Stomach (tissue), 9 donors: ENCODE results near the gene PKD1L1. TPM values are rescaled to one million over a fixed set of nuclear protein-coding genes. Genes with fewer than 3 reads are reported as not detected.

Source experiments
- DNase-seq, 2 donors: peaks; one replicate each; pipeline versions ENCODE4 v3.0.0 to v3.0.0-alpha.2; 2013 to 2019
- H3K27ac ChIP-seq, 5 donors: fragments of 200-600 bp in 4 of 5; sonication (generic) in 4 of 5; one replicate each; pipeline ENCODE4 v1.5.1; 2013 to 2019; ENCODE audit warnings: mild to moderate bottlenecking in 1 of 5, moderate library complexity in 1 of 5
- H3K27me3 ChIP-seq, 3 donors: fragments of 200-600 bp; sonication (generic); one replicate each; pipeline ENCODE4 v1.5.1; 2017 to 2019; ENCODE audit warnings: mixed run types in 1 of 3
- H3K36me3 ChIP-seq, 4 donors: fragments of 200-600 bp; sonication (generic); 1 replicate in 3 of 4; 2 replicates in 1 of 4; pipeline ENCODE4 v1.5.1; 2016 to 2019
- H3K4me1 ChIP-seq, 4 donors: fragments of 200-600 bp; sonication (generic); one replicate each; pipeline ENCODE4 v1.5.1; 2016 to 2019
- H3K4me3 ChIP-seq, 4 donors: fragments of 200-600 bp; sonication (generic) in 3 of 4; one replicate each; pipeline ENCODE4 v1.5.1; 2016 to 2019; ENCODE audit warnings: mild to moderate bottlenecking in 1 of 4
- H3K9me3 ChIP-seq, 4 donors: fragments of 200-600 bp; sonication (generic); one replicate each; pipeline ENCODE4 v1.5.1; 2016 to 2019
- EP300 ChIP-seq: sonication (generic); formaldehyde crosslinking; IDR thresholded peaks from one replicate; pipeline ENCODE4 v1.6.1; 2017; ENCODE audit warnings: antibody characterized with exemption
- POLR2A ChIP-seq, 4 donors: fragments of 450-650 bp; IDR thresholded peaks; one replicate each; pipeline ENCODE4 v1.6.1; 2016; ENCODE audit warnings: antibody characterized with exemption in 4 of 4, control low read depth in 2 of 4, mild to moderate bottlenecking in 1 of 4, moderate library complexity in 1 of 4
- POLR2AphosphoS5 ChIP-seq, 3 donors: sonication (generic); formaldehyde crosslinking; IDR thresholded peaks; one replicate each; pipeline ENCODE4 v1.6.1; 2016; ENCODE audit warnings: antibody characterized with exemption in 3 of 3
- WGBS, 5 donors: extraction: QIAGEN DNeasy Blood & Tissue Kit in 3 of 5; methylation state at CpG; one replicate each; pipeline versions ENCODE4 v1.1.5 to v1.1.7; 2013 to 2018; 5-methylcytosine and 5-hydroxymethylcytosine counted together
- intact Hi-C: fragments of 100-400 bp; cut with DNase I; formaldehyde crosslinking; loops from one replicate; pipeline ENCODE4 v1.15.1; 2023; ENCODE audit warnings: low total_unique reads
- polyA plus RNA-seq, 3 donors: library from polyadenylated mRNA; stranded (reverse); fragments of 200-250 nt; gene quantifications; one replicate each; pipeline ENCODE4 v1.2.3, GENCODE V29; 2013
- total RNA-seq, 5 donors: library from RNA; depleted of rRNA; stranded (reverse); fragments of >200 nt; gene quantifications; one replicate each; pipeline versions ENCODE4 v1.1.0 to v1.2.3, GENCODE V29; 2014 to 2016
- TF ChIP-seq, protein P1 (sequence below), 7 experiments: fragments of 450-650 bp in 4 of 7; fragments of 200-600 bp in 3 of 7; sonication (generic) in 3 of 7; IDR thresholded peaks; one replicate each; pipeline ENCODE4 v1.5.1; 2016 to 2019; ENCODE audit warnings: antibody characterized with exemption in 7 of 7, control low read depth in 2 of 7, mild to moderate bottlenecking in 1 of 7
- donor health status: healthy with polysubstance abuse.
- donor health status: Bipolar disorder and iron deficiency.
- donor health status: healthy.

PKD1L1 gene
- total and polyA plus RNA-seq, 8 donors: under 0.01 to 1.2 (median 0.10) TPM; not detected in 2

DNA sequence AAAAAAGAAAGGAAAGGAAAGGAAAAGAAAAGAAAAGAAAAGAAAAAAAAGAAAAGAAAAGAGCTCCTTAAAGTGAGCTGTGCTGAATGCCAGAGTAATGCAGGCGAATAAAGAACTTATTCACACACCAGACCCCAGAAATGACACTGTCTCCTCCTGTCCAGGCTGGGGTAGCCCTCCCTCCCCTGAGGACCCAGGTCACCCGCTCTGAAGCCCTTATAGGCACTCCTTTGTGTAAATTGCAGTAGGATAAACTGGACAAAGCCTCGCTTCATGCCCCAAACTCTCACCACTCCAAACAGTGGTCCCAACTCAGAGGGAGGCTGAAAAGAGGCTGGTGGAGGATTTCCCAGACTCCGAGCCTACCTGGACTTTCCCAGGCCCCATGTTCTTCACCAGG, 46.3 kb downstream of the PKD1L1 start:
- Histone ChIP-seq H3K27me3 (no peaks in the 10 kb centered on the region), H3K36me3 (no peaks in the 10 kb centered on the region), H3K27ac (no peak overlapping the region), H3K4me1 (peaks cover 0 to 7% (median 0%) of the 10 kb centered on the region in 4 donors), H3K4me3 (no peak overlapping the region), H3K9me3 (no peaks in the 10 kb centered on the region)
- DNase-seq: no peak
- intact Hi-C loops: no loop called here
- TF ChIP-seq EP300: no peak
- TF ChIP-seq POLR2A (IDR thresholded peaks at IDR 0.05): no peak
- TF ChIP-seq, protein P1, sequence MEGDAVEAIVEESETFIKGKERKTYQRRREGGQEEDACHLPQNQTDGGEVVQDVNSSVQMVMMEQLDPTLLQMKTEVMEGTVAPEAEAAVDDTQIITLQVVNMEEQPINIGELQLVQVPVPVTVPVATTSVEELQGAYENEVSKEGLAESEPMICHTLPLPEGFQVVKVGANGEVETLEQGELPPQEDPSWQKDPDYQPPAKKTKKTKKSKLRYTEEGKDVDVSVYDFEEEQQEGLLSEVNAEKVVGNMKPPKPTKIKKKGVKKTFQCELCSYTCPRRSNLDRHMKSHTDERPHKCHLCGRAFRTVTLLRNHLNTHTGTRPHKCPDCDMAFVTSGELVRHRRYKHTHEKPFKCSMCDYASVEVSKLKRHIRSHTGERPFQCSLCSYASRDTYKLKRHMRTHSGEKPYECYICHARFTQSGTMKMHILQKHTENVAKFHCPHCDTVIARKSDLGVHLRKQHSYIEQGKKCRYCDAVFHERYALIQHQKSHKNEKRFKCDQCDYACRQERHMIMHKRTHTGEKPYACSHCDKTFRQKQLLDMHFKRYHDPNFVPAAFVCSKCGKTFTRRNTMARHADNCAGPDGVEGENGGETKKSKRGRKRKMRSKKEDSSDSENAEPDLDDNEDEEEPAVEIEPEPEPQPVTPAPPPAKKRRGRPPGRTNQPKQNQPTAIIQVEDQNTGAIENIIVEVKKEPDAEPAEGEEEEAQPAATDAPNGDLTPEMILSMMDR (IDR thresholded peaks at IDR 0.05): no peak
- TF ChIP-seq POLR2AphosphoS5 (IDR thresholded peaks at IDR 0.05): no peak
- WGBS, 5 donors: 71 to 94% (median 92%) methylated on average over 4 of the region's 4 CpGs

DNA sequence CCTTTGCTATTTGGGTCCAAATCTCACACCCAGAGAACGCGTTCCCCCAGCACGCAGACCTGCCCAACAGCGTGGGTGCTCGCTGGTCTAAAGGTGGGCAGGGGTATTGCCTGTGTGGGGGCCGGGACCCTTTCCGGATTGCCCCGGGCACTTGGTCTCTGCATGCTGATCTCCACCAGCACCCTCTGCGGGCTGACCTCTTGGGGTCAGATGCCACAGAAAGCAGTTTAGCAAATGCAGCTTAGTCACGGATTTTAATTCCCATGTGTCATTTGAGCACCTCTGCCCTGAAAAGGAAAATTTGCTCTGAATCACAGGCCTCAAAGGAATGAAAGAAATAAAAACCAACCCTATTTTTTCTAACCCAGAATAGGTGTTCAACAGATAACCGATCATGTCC, 46.7 kb downstream of the PKD1L1 start:
- Histone ChIP-seq H3K36me3 (no peaks in the 10 kb centered on the region), H3K27ac (no peak overlapping the region), H3K9me3 (no peaks in the 10 kb centered on the region), H3K4me3 (no peak overlapping the region), H3K4me1 (peaks cover 0 to 2% (median 0%) of the 10 kb centered on the region in 4 donors), H3K27me3 (no peaks in the 10 kb centered on the region)
- DNase-seq: no peak
- 80 to 92% (median 85%) methylated on average over 9 to 11 of the region's 11 CpGs for WGBS, 5 donors
- intact Hi-C loops: no loop called here
- no peak for TF ChIP-seq EP300
- TF ChIP-seq POLR2AphosphoS5 (IDR thresholded peaks at IDR 0.05): no peak
- TF ChIP-seq POLR2A (IDR thresholded peaks at IDR 0.05): no peak
- TF ChIP-seq, protein P1 (IDR thresholded peaks at IDR 0.05): no peak

DNA sequence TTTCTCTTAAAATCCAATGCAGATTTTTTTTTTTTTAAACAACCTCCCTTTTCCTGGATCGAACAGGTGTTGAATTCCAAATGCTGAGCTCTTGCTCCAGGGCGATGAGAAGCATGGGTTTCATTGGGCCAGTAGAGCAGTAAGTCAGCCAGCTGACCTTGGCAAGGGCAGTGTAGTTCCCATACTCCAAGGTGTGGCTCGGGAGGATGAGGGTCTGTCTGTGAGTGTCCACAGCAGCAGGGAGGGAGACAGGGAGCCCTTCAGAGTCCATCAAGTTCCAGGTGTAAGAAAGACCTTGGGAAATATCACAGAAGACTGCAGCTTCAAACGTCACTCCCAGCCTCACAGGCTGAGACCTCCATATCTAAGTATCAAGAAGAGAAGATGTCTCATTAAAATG, 50.4 kb downstream of the PKD1L1 start:
- Histone ChIP-seq H3K4me3 (no peak overlapping the region), H3K27me3 (no peaks in the 10 kb centered on the region), H3K36me3 (no peaks in the 10 kb centered on the region), H3K27ac (no peak overlapping the region), H3K4me1 (no peaks in the 10 kb centered on the region), H3K9me3 (no peaks in the 10 kb centered on the region)
- TF ChIP-seq POLR2AphosphoS5 (IDR thresholded peaks at IDR 0.05) (no peak), POLR2A (IDR thresholded peaks at IDR 0.05) (no peak)
- TF ChIP-seq, protein P1 (IDR thresholded peaks at IDR 0.05): no peak
- DNase-seq: no peak
- intact Hi-C loops: no loop called here
- 80 to 88% (median 82%) methylated on average over 4 of the region's 4 CpGs for WGBS, 5 donors

DNA sequence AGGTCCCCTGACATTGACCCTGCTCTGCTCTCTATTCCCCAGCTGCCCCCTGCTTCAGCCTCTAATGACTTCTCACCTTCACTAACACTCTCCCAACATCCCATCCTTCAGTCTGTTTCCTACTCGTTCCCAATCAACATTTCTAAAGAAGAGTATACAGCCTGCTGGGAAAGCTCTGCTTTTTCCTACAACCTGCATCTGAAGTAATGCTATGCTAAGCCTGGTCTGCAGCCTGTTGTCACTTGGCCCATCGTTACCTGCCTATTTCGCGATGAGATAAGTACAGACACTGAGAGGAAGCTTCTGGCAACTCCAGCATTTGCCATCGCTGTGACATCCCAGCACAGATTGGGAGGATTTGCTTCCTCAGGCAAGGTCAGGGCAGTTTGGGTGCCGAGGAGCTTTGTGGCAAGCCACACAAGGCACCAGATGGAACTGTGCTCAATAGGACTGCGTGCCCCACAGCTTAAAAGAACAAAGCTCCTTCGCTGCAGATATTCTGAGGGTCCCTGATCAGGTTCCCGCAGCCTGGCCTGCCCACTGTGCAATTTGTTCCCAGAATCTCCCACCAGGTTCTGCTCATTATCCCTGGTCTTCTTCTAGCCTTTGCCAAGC, 51.4 kb downstream of the PKD1L1 start:
- Histone ChIP-seq H3K27ac (no peak overlapping the region), H3K27me3 (no peaks in the 10 kb centered on the region), H3K4me3 (no peak overlapping the region), H3K4me1 (no peaks in the 10 kb centered on the region), H3K9me3 (no peaks in the 10 kb centered on the region), H3K36me3 (no peaks in the 10 kb centered on the region)
- no peak for DNase-seq
- intact Hi-C loops: no loop called here
- 64 to 81% (median 72%) methylated on average over 9 of the region's 9 CpGs for WGBS, 5 donors
- TF ChIP-seq POLR2A (IDR thresholded peaks at IDR 0.05): no peak
- TF ChIP-seq POLR2AphosphoS5 (IDR thresholded peaks at IDR 0.05): no peak
- TF ChIP-seq EP300: no peak
- TF ChIP-seq, protein P1 (IDR thresholded peaks at IDR 0.05): no peak
